Activated T-cell treated with anti-CD3 and anti-CD28 coated beads for 24 hours (primary cell): ENCODE measurements around the gene CARM1.

Experiments
- DNase-seq: peaks from one replicate; pipeline ENCODE4 v3.0.0-alpha.2; 2020; ENCODE audit warnings: low read depth

The CARM1 gene

GRCh38 chr19:10907925-10908324 lies 36.6 kb downstream of the CARM1 start:
- no peak for DNase-seq

DNA sequence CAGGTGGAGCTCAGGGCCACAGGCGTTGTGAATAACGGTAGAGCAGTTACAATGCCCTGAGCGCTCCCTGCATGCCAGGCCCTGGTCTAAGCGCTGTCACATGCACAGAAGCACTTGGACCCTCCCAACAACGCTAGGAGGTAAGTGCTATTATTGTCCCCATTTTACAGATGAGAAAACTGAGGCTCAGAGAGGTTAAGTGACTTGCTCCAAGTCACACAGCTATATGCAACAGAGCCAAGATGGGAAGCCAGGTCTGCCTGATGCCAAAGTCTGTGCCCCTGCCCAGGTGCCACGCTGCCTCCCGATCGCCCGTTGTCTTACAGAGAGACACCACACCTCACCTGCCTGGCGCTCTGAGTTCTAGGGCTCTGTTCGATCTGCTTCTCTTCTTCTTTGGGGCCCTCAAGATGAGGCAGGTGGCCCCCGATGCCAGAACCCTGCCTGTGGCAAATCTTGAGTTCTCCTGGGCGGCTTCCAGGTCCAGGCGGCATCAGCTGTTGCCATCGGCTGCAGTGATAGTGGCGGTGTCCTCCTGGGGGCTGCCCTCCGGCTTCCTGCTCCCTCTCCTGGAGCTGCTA lies 37.1 kb downstream of the CARM1 start:
- no peak for DNase-seq

DNA sequence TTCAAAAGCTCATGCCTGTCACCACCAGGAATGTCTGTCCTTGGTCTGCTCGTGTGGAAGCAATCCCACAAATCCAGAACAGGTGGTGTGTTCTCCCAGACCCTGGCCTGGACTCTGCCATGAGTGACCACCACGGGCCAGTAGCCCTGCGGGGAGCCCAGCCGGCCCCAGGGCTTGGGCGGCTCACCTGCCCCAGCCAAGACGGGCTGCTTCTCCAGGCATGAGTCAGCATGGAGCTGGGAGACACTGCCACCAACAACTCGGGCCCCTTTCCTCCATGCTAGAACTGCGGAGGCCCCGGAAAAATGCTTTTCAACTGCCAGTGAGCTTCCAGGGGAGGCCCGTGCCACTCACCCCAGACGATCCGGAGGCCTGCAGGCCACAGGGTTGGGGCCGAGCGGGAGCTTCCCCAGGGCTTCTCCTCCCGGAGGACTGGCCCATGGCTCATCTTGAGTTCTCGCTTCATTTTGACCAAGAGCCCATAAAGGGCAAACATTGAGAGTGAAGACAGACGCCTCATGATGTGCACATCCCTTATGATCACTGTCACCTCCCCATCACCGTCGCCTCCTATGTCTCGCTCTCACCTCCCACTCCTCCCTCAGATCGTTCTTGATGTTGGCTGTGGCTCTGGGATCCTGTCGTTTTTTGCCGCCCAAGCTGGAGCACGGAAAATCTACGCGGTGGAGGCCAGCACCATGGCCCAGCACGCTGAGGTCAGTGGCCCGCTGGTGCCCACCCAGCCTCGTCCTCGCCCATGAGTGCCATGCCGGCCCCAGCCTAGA lies 40.4 kb downstream of the CARM1 start:
- DNase-seq, result no peak

DNA sequence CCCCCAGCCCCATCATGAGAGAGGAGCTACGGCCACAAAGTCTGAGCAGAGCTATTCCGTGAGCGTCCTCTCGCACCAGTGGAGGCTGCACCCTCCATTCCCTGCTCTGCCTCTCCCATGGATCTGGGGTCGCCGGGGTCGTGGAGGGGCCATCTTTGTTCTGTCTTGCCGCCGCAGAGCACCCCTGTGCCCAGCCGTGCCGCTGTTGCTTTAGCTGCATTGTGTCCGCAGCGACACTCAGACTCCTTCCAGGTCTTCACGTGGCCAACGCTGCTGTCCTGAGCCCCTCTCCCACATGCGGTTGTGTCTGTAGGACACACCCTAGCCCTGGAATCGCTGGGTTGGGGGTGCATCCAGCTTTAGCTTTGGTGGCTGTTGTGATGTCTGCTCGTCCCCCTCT lies 41.3 kb downstream of the CARM1 start:
- DNase-seq, result no peak

- no peak for DNase-seq
These were observed 42.5 kb downstream of the CARM1 start for GRCh38 chr19:10913716-10914340.

- no peak for DNase-seq
These were observed 44.1 kb downstream of the CARM1 start for GRCh38 chr19:10915130-10916091.

- DNase-seq, result no peak
These were observed 45.2 kb downstream of the CARM1 start for GRCh38 chr19:10916602-10917001.

- no peak for DNase-seq
These were observed 47.0 kb downstream of the CARM1 start for GRCh38 chr19:10918359-10918758.

DNA sequence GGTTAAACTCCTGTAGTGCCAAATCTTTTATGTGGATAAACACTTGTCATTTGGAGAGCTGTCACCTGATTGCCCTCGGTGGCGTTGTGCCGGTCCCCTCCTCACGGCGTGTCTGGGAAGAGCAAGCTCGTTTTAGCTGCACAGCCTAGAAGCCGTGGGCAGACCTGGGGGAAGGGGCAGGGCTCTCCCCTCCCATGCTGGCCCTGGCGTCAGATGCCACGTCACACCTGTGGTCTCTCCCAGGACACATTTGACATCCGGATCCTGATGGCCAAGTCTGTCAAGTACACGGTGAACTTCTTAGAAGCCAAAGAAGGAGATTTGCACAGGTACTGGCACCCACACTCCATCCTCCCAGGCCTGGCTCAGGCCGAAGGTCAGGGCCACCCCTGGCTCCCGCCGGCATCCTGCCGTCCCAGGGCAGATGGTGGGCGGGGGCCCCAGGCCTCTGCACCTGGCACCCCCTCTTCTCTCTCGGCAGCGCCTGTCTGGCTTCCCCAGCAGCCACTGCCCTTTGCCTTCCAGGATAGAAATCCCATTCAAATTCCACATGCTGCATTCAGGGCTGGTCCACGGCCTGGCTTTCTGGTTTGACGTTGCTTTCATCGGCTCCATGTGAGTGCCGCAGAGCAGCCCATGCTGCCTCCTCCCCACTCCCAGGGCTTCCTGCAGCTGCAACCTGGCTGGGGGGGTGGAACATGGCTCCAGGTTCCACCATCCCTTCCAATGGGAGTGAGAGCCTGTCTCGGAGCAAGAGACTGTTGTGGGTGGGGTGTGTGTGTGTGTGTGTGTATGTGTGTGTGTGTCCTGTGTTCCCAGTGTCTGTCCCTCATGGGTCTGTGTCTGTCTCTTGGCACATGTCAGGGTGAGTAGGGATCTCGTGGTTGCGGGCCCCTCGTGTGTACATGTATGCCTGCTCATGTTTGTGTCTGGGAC lies 48.3 kb downstream of the CARM1 start:
- DNase-seq, result no peak

DNA sequence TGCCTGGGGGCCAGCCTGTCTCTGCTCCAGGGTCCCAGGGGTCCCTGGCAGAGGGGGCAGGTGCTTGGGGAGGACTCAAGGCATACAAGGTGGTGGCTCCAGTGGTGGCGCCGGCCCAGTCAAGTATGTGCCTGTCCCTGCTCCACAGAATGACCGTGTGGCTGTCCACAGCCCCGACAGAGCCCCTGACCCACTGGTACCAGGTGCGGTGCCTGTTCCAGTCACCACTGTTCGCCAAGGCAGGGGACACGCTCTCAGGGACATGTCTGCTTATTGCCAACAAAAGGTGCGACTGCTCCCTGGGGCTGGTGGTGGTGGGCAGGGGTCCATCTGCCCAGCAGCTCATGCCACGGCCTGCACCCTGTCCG lies 48.9 kb downstream of the CARM1 start:
- no peak for DNase-seq

DNA sequence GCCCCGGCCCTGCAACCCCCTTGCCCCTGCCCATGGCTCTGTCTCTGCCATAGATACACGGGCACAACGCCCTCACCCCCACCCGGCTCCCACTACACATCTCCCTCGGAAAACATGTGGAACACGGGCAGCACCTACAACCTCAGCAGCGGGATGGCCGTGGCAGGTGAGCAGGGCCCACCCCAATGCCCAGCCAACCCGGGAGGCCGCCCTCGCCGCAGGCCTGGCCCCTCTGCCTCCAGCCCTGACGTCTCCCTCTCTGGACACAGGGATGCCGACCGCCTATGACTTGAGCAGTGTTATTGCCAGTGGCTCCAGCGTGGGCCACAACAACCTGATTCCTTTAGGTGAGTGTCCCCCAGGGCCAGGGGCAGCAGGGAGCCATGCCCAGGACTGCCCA lies 49.4 kb downstream of the CARM1 start:
- no peak for DNase-seq

DNA sequence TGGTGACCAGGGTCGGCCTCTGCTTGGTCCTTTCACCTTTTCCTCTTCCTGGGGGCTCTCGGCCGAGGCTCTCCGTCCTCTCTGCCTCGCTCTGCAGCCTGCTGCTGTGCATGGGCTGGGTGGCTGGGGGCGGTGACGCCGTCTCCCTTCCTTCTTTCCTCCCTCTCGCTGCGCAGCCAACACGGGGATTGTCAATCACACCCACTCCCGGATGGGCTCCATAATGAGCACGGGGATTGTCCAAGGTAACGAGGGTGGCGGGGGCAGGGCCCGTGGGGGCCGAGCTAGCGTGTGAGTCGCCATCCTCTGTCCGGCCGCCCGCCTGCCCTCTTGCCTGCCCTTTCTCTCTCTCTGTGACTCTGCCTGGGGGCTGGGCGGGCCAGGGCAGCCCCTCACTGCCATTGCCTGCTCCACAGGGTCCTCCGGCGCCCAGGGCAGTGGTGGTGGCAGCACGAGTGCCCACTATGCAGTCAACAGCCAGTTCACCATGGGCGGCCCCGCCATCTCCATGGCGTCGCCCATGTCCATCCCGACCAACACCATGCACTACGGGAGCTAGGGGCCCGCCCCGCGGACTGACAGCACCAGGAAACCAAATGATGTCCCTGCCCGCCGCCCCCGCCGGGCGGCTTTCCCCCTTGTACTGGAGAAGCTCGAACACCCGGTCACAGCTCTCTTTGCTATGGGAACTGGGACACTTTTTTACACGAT lies 50.0 kb downstream of the CARM1 start:
- DNase-seq, result no peak

- no peak for DNase-seq
These were observed 50.7 kb downstream of the CARM1 start for GRCh38 chr19:10921910-10922637.

- no peak for DNase-seq
These were observed 51.3 kb downstream of the CARM1 start for GRCh38 chr19:10922638-10923014.

DNA sequence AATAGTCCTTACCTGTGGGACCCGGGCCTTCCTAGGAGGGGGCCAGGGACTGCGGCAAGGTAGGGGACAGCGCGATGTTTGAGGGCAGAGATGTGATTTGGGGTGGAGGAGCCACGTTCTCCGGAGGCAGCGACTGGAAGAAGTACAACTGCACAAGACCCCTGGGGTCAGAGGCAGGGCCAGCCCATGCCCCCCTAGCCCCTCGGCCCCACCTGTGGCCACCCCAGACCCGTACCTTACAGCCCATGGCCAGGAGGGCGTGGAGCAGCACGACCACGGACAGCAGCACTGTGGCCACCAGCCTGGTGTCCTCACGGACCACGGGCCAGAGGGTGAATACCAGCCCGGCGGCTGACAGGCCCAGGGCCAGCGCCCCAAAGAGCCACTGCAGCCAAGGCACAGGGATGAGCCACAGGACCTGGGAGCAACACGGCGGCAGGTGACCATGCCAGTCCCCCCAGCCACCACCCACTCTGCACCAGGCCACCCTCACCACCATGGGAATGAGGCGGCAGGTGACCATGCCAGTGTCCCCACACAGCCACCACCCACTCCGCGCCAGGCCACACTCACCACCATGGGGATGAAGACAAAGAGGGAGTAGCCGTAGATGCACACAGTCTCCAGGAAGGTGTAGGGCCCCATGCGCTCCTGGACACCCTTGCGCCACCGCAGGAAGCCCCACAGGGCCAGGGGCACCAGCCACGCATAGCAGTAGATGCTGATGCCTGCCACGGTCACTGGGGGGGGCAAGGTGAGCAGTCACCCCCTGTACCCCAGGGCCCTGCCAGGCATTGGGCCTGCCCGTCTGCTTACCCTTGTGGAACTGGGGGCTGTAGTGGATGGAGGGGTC lies 52.1 kb downstream of the CARM1 start:
- no peak for DNase-seq

DNA sequence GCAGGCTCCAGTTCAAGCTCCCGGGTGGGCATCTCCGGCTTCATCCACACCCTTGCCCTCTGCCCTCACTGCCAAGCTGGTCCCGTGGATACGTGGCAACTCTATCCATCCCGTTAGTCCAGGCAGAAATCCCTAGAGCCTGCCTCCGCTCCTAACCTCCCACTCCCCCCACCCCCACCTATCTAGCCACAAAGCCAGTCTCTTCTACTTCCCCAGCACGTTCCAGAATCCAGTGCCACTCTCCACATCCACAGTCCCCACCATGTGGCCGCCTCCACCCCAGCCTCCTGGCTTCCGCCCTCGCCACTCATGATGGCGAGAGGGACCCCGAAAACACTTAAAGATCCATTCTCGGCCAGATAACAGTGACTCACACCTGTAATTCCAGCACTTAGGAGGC lies 53.2 kb downstream of the CARM1 start:
- DNase-seq, result no peak

- no peak for DNase-seq
These were observed 56.6 kb downstream of the CARM1 start for GRCh38 chr19:10927730-10928562.
